ENCODE data around the gene PTPN14. TPM values are rescaled to one million over a fixed set of nuclear protein-coding genes. Genes with fewer than 3 reads are reported as not detected.
"Not testable (repeated sequence)": the region's sequence is repeated elsewhere in the genome, so short reads cannot be mapped to it uniquely, and the experiment has no call there.

The PTPN14 gene
- total and polyA plus RNA-seq, 2 of the 8 experiments (the other 6 are each of a cell fraction or from before 2014, with no cell fraction given), result 14.4 to 93.6 TPM

GRCh38 chr1:214494706-214495105 lies 56.7 kb downstream of the PTPN14 start (continued):
- TF ChIP-seq HDAC2 (IDR thresholded peaks at IDR 0.05; ENCODE audit: borderline replicate concordance in 1 of 2, low read depth in 2 of 2, low read length in 2 of 2) (no peak), CEBPB (IDR thresholded peaks at IDR 0.05; ENCODE audit: low read depth, low read length) (no peak)

- H3K56ac ChIP-seq (replicated peaks; ENCODE audit: insufficient read length, low read depth, low read length); H3K14ac ChIP-seq (ENCODE audit: insufficient read length); H4K91ac ChIP-seq (replicated peaks; ENCODE audit: insufficient read length, low read length); H2AFZ ChIP-seq (ENCODE audit: low read length); H3K36me3 ChIP-seq (ENCODE audit: control insufficient read depth in 2 of 4, insufficient read depth in 4 of 4, low read length in 3 of 4); H3K9ac ChIP-seq (replicated peaks in 1 of 4; ENCODE audit: extremely low read depth in 1 of 4, low read depth in 3 of 4, low read length in 3 of 4); H3K79me1 ChIP-seq (ENCODE audit: low read depth, low read length); H4K5ac ChIP-seq (ENCODE audit: insufficient read length, low read depth, low read length); H3K9me3 ChIP-seq (ENCODE audit: insufficient read depth in 2 of 2, low read depth in 1 of 2, low read length in 1 of 2); H3K23ac ChIP-seq (ENCODE audit: insufficient read length); H4K20me1 ChIP-seq (replicated peaks in 1 of 2; ENCODE audit: control insufficient read depth in 1 of 2, insufficient read depth in 2 of 2, low read length in 2 of 2); H3K4ac ChIP-seq (replicated peaks; ENCODE audit: insufficient read length, low read depth, low read length); H3K18ac ChIP-seq (ENCODE audit: extremely low read depth, low read length); FAIRE-seq; H2BK120ac ChIP-seq (replicated peaks; ENCODE audit: low read depth, low read length); H3K4me2 ChIP-seq (ENCODE audit: insufficient read depth in 1 of 2, low read depth in 2 of 2, low read length in 2 of 2); H4K8ac ChIP-seq (ENCODE audit: extremely low read depth, insufficient read depth, low read length); H3K4me1 ChIP-seq (replicated peaks in 1 of 4; ENCODE audit: control insufficient read depth in 3 of 4, insufficient read depth in 4 of 4, low read length in 3 of 4); H2BK15ac ChIP-seq (ENCODE audit: low read length); H3K27me3 ChIP-seq (replicated peaks in 1 of 4; ENCODE audit: control insufficient read depth in 3 of 4, extremely low read depth in 1 of 4, insufficient read depth in 3 of 4, low read length in 3 of 4); H3K27ac ChIP-seq (ENCODE audit: low read depth, low read length); H2BK20ac ChIP-seq (ENCODE audit: low read length); H2AK5ac ChIP-seq (ENCODE audit: low read depth, low read length); H3K4me3 ChIP-seq (ENCODE audit: extremely low read depth in 1 of 4, insufficient read depth in 2 of 4, low read depth in 3 of 4, low read length in 4 of 4); H3K23me2 ChIP-seq (ENCODE audit: low read depth, low read length); POLR2A ChIA-PET (ENCODE audit: partially characterized antibody); DNase-seq (ENCODE audit: low read depth in 1 of 2, low spot score in 2 of 2): not testable (repeated sequence)
- peaks cover 3 to 78% of the 10 kb centered on the region in 2 experiments for H3K79me2 ChIP-seq (ENCODE audit: control insufficient read depth in 1 of 2, insufficient read depth in 2 of 2, low read length in 2 of 2)
- CTCF ChIA-PET (ENCODE audit: partially characterized antibody), result interaction anchor here (1.1 to 1.5 kb wide), 4 partner anchors 8 to 55 kb away, joined by 3 read pairs; no protein-coding TSS in a partner anchor
- 0 out of 2 replicates have a peak overlapping the region, but pooled peaks have one; percentile 1 for H2BK12ac ChIP-seq (ENCODE audit: low read depth, low read length)
- H2BK5ac ChIP-seq (ENCODE audit: low read depth, low read length), result 0 out of 2 replicates have a peak overlapping the region, but pooled peaks have one; percentile 14
- 95% methylated on average over 6 of the region's 6 CpGs; no CpG with 5 or more reads in 1 of the 2 experiments for WGBS, 2 experiments (ENCODE audit: extremely low coverage in 1 of 2, insufficient coverage in 1 of 2, insufficient read length in 1 of 2, insufficient replicate concordance in 2 of 2, low coverage in 1 of 2, low lambda C conversion rate in 2 of 2, missing lambda C conversion rate in 1 of 2)
Measured at GRCh38 chr1:214494179-214494578, 57.2 kb downstream of the PTPN14 start.
